ENCODE data around the gene STARD8.
"Not testable (repeated sequence)": the region's sequence is repeated elsewhere in the genome, so short reads cannot be mapped to it uniquely, and the experiment has no call there.

The STARD8 gene

DNA sequence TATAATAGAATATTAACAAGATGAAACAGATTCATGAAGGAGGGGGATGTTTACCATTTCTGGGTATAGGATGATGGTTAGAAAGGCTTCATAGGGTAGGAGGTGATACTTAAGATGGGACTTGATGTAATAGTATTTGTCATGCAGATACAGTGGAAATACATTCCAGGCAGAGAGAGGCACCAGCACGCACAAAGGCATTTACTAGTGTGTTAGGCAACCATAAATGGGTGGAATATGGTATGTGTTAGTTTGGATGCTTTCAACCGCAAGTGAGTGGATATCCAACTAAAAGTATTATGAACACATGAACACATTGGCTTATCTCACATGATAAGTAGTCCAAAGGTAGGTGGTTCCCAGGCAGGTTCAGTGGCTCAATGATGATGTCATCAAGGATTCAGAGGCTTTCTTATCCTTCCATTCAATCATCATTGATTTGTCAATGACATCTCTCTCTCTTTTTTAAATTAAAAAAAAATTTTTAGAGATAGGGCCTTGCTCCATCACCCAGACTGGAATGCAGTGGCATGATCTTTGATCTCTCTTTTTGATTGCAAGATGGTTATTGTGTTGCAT is 12.7 kb upstream of the STARD8 start:
- Histone ChIP-seq H3K9ac (ENCODE audit: low read length) (no peak overlapping the region), H3K4me3 (ENCODE audit: low read length) (no peak overlapping the region), H3K27me3 (replicated peaks; ENCODE audit: control insufficient read depth, insufficient read depth, low read length) (peaks cover 23% of the 10 kb centered on the region), H3K9me3 (ENCODE audit: control insufficient read depth, low read length) (no peaks in the 10 kb centered on the region), H3K36me3 (ENCODE audit: control insufficient read depth, insufficient read depth, low read length, severe bottlenecking) (no peaks in the 10 kb centered on the region), H3K4me1 (ENCODE audit: control insufficient read depth, insufficient read depth, low read length) (peaks cover 5% of the 10 kb centered on the region)
- DNase-seq (ENCODE audit: low read depth): peak; percentile 7

DNA sequence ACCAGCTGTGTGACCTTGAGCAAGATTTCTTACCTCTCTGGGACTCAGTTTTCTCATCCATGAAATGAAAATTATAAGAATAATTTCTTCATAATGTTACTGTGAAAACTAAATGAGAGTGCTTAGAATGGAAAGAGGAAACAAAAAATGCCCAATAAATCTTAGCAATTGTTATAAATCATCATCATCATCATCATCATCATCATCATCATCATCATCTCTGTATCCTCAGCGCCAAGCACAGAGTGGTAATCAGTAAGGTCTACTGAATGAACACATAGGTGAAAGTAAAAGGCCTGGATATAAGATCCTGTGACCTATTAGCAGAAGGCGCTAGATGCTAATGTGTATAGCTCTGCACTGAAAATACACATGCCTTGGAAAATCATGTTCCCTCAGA is 6.8 kb upstream of the STARD8 start:
- H3K27me3 ChIP-seq (replicated peaks; ENCODE audit: control insufficient read depth, insufficient read depth, low read length): peaks cover 29% of the 10 kb centered on the region
- no peaks in the 10 kb centered on the region for H3K36me3 ChIP-seq (ENCODE audit: control insufficient read depth, insufficient read depth, low read length, severe bottlenecking)
- H3K9me3 ChIP-seq (ENCODE audit: control insufficient read depth, low read length): no peaks in the 10 kb centered on the region
- DNase-seq (ENCODE audit: low read depth): no peak
- H3K4me1 ChIP-seq (ENCODE audit: control insufficient read depth, insufficient read depth, low read length): no peaks in the 10 kb centered on the region
- H3K4me3 ChIP-seq (ENCODE audit: low read length): no peak overlapping the region
- no peak overlapping the region for H3K9ac ChIP-seq (ENCODE audit: low read length)

DNA sequence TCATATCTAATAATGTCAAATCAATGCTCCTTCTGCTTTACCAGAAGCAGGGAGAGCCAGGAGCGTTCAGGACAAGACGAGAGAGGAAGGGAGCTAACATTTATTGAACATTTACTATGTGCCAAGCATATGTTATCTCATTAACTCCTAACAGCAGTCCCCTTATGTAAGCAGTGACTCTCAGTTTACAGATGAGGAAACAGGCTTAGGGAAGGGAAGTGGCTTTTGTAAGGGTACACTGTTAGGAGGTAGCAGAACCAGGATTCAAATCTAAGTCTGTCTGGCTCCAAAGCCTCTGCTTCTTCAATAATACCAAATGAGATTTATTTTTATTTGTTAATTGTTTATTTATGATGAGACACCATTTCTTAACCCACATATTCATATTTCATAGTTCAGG is 2.6 kb upstream of the STARD8 start:
- Histone ChIP-seq H3K4me1 (ENCODE audit: control insufficient read depth, insufficient read depth, low read length) (peaks cover 18% of the 10 kb centered on the region), H3K9ac (ENCODE audit: low read length) (no peak overlapping the region), H3K4me3 (ENCODE audit: low read length) (no peak overlapping the region), H3K36me3 (ENCODE audit: control insufficient read depth, insufficient read depth, low read length, severe bottlenecking) (no peaks in the 10 kb centered on the region), H3K27me3 (replicated peaks; ENCODE audit: control insufficient read depth, insufficient read depth, low read length) (peaks cover 32% of the 10 kb centered on the region), H3K9me3 (ENCODE audit: control insufficient read depth, low read length) (no peaks in the 10 kb centered on the region)
- DNase-seq (ENCODE audit: low read depth): no peak

DNA sequence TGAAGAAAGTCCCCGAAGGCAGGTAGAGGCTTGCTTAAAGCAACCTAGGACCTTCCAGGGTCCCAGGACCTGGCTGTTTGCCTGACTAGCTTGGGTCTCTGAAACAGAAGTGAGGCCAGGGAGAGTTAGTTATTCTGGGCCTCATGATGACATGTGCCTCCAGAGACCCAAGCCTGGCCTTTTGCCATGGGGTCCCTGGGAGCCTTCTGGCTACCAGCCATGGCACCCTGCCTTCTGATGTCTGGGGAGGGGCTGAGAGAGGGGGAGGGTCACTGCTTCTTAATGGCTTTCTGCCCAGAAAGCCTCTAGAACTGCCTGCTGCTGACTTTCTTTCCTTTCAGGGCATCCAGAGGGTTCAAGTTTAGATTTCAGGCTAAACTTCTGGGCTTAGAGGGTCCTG is 1.0 kb upstream of the STARD8 start:
- Histone ChIP-seq H3K4me1 (ENCODE audit: control insufficient read depth, insufficient read depth, low read length) (peaks cover 18% of the 10 kb centered on the region), H3K27me3 (replicated peaks; ENCODE audit: control insufficient read depth, insufficient read depth, low read length) (peaks cover 20% of the 10 kb centered on the region), H3K9me3 (ENCODE audit: control insufficient read depth, low read length) (no peaks in the 10 kb centered on the region), H3K9ac (ENCODE audit: low read length) (no peak overlapping the region), H3K36me3 (ENCODE audit: control insufficient read depth, insufficient read depth, low read length, severe bottlenecking) (no peaks in the 10 kb centered on the region), H3K4me3 (ENCODE audit: low read length) (no peak overlapping the region)
- no peak for DNase-seq (ENCODE audit: low read depth)

DNA sequence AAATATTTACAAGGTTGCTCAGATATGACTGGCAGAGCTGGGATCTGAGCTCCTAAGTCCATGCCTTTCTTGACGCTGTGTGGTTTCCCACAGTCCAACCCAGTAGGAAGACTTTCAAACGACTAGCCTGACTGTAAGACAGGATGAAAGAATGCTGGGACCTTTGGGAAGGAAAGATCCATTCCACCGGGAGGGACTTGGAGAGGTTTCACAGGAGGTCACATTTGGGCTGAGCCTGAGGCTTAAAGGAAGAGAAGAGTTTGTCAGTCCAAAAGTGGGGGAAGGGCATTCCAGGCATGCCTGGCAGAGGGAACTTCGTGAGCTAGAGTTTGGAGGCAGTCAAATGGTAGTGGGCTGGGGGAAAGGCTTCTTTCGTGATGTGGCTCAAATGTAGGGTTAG is 1.5 kb downstream of the STARD8 start:
- Histone ChIP-seq H3K36me3 (ENCODE audit: control insufficient read depth, insufficient read depth, low read length, severe bottlenecking) (no peaks in the 10 kb centered on the region), H3K4me3 (ENCODE audit: low read length) (peak overlapping the region; percentile 51), H3K9ac (ENCODE audit: low read length) (peak overlapping the region; percentile 59), H3K27me3 (replicated peaks; ENCODE audit: control insufficient read depth, insufficient read depth, low read length) (peaks cover 17% of the 10 kb centered on the region), H3K9me3 (ENCODE audit: control insufficient read depth, low read length) (no peaks in the 10 kb centered on the region), H3K4me1 (ENCODE audit: control insufficient read depth, insufficient read depth, low read length) (peaks cover 18% of the 10 kb centered on the region)
- DNase-seq (ENCODE audit: low read depth): no peak

DNA sequence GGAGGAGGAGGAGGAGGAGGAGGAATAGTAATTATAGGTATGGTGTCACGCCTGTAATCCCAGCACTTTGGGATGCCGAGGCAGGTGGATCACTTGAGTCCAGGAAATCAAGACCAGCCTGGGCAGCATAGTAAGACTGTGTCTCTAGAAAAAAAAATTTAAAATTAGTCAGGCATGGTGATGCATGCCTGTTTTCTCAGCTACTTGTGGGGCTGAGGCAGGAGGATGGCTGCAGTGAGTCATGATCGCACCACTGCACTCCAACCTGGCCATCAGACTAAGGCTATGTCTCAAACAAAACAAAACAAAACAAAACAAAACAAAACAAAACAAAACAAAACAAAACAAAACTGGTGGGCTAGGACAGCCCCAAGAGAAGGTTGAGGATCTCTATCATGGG is 3.0 kb downstream of the STARD8 start:
- peaks cover 13% of the 10 kb centered on the region for H3K27me3 ChIP-seq (replicated peaks; ENCODE audit: control insufficient read depth, insufficient read depth, low read length)
- H3K36me3 ChIP-seq (ENCODE audit: control insufficient read depth, insufficient read depth, low read length, severe bottlenecking): no peaks in the 10 kb centered on the region
- DNase-seq (ENCODE audit: low read depth): peak; percentile 16
- H3K9me3 ChIP-seq (ENCODE audit: control insufficient read depth, low read length): no peaks in the 10 kb centered on the region
- H3K4me1 ChIP-seq (ENCODE audit: control insufficient read depth, insufficient read depth, low read length): peaks cover 18% of the 10 kb centered on the region
- H3K4me3 ChIP-seq (ENCODE audit: low read length): no peak overlapping the region
- no peak overlapping the region for H3K9ac ChIP-seq (ENCODE audit: low read length)

DNA sequence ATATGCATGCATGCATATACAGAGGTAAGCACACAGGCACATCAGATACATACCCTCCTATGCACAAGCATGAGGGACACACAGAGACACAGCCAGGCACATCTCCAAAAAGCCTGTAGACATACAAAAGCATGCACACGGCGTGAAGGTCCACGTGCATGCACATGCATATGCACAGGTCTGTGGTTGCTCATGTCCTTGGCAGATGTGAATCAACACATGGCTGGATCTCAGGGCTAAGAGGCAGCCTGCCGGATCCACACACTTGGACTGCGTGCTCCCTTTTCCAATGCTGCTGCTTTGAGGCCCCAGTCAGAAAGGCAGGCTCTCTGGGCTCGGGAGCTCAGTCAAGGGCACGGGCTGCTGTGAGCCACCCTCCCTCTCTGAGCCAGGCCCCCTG is 3.6 kb downstream of the STARD8 start:
- DNase-seq (ENCODE audit: low read depth): no peak
- H3K9me3 ChIP-seq (ENCODE audit: control insufficient read depth, low read length): peaks cover 5% of the 10 kb centered on the region
- no peak overlapping the region for H3K4me3 ChIP-seq (ENCODE audit: low read length)
- peaks cover 18% of the 10 kb centered on the region for H3K4me1 ChIP-seq (ENCODE audit: control insufficient read depth, insufficient read depth, low read length)
- peaks cover 7% of the 10 kb centered on the region for H3K27me3 ChIP-seq (replicated peaks; ENCODE audit: control insufficient read depth, insufficient read depth, low read length)
- no peak overlapping the region for H3K9ac ChIP-seq (ENCODE audit: low read length)
- H3K36me3 ChIP-seq (ENCODE audit: control insufficient read depth, insufficient read depth, low read length, severe bottlenecking): no peaks in the 10 kb centered on the region

DNA sequence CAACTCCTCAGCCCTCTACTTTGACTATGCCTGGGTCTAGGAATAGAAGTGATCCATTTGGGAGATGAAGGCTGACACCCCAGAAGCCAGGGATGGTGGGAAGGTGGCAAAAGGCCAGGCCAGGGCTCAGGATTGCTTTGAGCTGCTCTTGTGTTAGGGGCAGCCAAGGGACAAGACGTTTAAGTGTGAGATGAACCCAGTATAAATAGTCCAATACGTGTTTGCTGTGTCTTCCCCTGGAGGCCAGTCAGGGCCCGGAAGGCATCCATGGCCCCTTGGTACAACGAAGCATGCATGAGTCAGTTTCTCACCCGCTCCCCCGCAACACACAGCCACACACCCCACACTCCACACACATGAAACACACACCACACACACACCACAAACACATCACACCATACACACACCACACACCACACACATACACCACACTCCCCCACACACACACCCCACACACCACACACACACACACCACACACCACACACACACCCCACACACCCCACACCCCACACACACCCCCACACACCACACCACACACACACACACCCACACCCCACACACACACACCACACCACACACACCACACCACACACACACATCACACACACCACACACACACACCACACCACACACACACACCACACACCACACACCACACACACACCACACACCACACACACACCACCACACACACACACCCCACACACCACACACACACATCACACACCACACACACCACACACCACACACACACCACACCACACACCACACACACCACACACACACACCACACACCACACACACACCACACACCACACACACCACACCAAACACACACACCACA is 5.1 kb downstream of the STARD8 start:
- Histone ChIP-seq H3K36me3 (ENCODE audit: control insufficient read depth, insufficient read depth, low read length, severe bottlenecking) (no peaks in the 10 kb centered on the region), H3K27me3 (replicated peaks; ENCODE audit: control insufficient read depth, insufficient read depth, low read length) (peaks cover 7% of the 10 kb centered on the region), H3K4me3 (ENCODE audit: low read length) (no peak overlapping the region), H3K9ac (ENCODE audit: low read length) (no peak overlapping the region), H3K9me3 (ENCODE audit: control insufficient read depth, low read length) (peaks cover 5% of the 10 kb centered on the region), H3K4me1 (ENCODE audit: control insufficient read depth, insufficient read depth, low read length) (peaks cover 10% of the 10 kb centered on the region)
- no peak for DNase-seq (ENCODE audit: low read depth)

DNA sequence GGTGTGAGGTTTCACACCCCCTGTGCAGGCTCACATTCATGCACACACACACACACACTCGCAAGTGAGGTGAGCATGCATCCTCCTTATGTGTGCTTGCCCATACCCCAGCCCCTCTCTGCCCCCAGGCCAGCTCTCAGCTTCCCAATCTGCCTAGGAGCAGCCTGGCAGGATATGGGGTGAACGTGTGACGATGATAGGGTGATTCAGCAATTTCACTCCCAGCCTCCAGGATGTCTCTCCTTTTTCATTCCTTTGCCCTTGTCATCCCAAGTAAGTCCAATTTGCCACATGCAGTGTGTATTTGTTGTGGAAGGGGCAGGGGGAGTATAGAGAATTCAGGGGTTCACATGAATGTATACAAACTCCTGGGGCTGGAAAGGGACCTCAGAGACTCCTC is 7.2 kb downstream of the STARD8 start:
- H3K4me3 ChIP-seq (ENCODE audit: low read length): no peak overlapping the region
- no peak for DNase-seq (ENCODE audit: low read depth)
- peaks cover 5% of the 10 kb centered on the region for H3K9me3 ChIP-seq (ENCODE audit: control insufficient read depth, low read length)
- peaks cover 8% of the 10 kb centered on the region for H3K27me3 ChIP-seq (replicated peaks; ENCODE audit: control insufficient read depth, insufficient read depth, low read length)
- H3K36me3 ChIP-seq (ENCODE audit: control insufficient read depth, insufficient read depth, low read length, severe bottlenecking): no peaks in the 10 kb centered on the region
- no peaks in the 10 kb centered on the region for H3K4me1 ChIP-seq (ENCODE audit: control insufficient read depth, insufficient read depth, low read length)
- no peak overlapping the region for H3K9ac ChIP-seq (ENCODE audit: low read length)

DNA sequence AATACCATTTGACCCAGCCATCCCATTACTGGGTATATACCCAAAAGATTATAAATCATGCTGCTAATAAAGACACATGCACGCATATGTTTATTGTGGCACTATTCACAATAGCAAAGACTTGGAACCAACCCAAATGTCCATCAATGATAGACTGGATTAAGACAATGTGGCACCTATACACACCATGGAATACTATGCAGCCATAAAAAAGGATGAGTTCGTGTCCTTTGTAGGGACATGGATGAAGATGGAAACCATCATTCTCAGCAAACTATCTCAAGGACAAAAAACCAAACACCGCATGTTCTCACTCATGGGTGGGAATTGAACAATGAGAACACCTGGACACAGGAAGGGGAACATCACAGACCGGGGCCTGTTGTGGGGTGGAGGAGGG is 9.0 kb downstream of the STARD8 start:
- not testable (repeated sequence) for H3K9me3 ChIP-seq (ENCODE audit: control insufficient read depth, low read length); H3K27me3 ChIP-seq (replicated peaks; ENCODE audit: control insufficient read depth, insufficient read depth, low read length); H3K4me1 ChIP-seq (ENCODE audit: control insufficient read depth, insufficient read depth, low read length); H3K9ac ChIP-seq (ENCODE audit: low read length); DNase-seq (ENCODE audit: low read depth); H3K36me3 ChIP-seq (ENCODE audit: control insufficient read depth, insufficient read depth, low read length, severe bottlenecking); H3K4me3 ChIP-seq (ENCODE audit: low read length)

DNA sequence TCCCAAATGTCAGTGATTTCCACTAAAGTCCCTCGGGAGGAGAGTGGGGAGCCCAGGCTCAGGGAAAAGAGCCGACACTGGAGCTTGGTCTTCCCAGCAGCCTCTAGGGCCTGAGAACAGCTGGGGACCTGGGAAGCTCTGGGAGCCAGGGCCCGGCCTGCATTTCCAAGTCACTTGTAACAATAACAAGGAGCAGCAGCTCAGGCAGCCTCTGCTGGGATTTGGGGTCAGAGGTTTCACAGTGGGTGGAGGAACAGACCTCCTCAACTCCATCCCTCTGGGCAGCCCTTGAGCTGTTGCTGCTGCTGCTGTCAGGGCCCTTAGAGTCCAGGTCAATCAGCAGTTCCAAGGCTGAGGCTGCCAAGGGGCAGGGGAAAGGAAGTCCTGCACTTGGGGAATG is 11.1 kb downstream of the STARD8 start:
- Histone ChIP-seq H3K4me1 (ENCODE audit: control insufficient read depth, insufficient read depth, low read length) (no peaks in the 10 kb centered on the region), H3K9me3 (ENCODE audit: control insufficient read depth, low read length) (peaks cover 10% of the 10 kb centered on the region), H3K27me3 (replicated peaks; ENCODE audit: control insufficient read depth, insufficient read depth, low read length) (peaks cover 21% of the 10 kb centered on the region), H3K36me3 (ENCODE audit: control insufficient read depth, insufficient read depth, low read length, severe bottlenecking) (no peaks in the 10 kb centered on the region), H3K4me3 (ENCODE audit: low read length) (no peak overlapping the region), H3K9ac (ENCODE audit: low read length) (no peak overlapping the region)
- no peak for DNase-seq (ENCODE audit: low read depth)
